K562 (cell line): ENCODE results near the gene MAGT1. TPM values are rescaled to one million over a fixed set of nuclear protein-coding genes. Genes with fewer than 3 reads are reported as not detected.

ENCODE experiments used
- ARID1B ChIP-seq: fragments of 450-650 bp; IDR thresholded peaks from 2 replicates; pipeline ENCODE4 v1.6.1; 2016; ENCODE audit warnings: antibody characterized with exemption, mild to moderate bottlenecking, inconsistent platforms
- BCLAF1 ChIP-seq, 2 experiments: fragments of 450-650 bp in 1 of 2; IDR thresholded peaks; 2 replicates each; pipeline ENCODE4 v1.6.1; 2011 to 2017; ENCODE audit warnings: low read depth in 2 of 2, antibody characterized with exemption in 1 of 2, borderline replicate concordance in 1 of 2, low read length in 1 of 2, mild to moderate bottlenecking in 1 of 2, mixed read lengths in 1 of 2; ENCODE audit not compliant: control insufficient read depth in 1 of 2
- E2F5 ChIP-seq: sonication (generic); formaldehyde crosslinking; IDR thresholded peaks from 2 replicates; pipeline ENCODE4 v1.8.0; 2022; ENCODE audit warnings: mild to moderate bottlenecking, missing genetic modification reagents
- POLR2A ChIP-seq: fragments of 450-650 bp; conservative IDR thresholded peaks from 2 replicates; pipeline ENCODE4 v1.6.1; 2016
- POLR2AphosphoS5 ChIP-seq: IDR thresholded peaks from 2 replicates; pipeline ENCODE4 v1.6.1; 2011; ENCODE audit warnings: mild to moderate bottlenecking, low read depth, low read length, moderate library complexity; ENCODE audit not compliant: control insufficient read depth, insufficient read depth
- RFX7 ChIP-seq: fragments of 250-450 bp; sonication (Bioruptor Pico); IDR thresholded peaks from 2 replicates; pipeline ENCODE4 v1.5.1; 2021; ENCODE audit warnings: mild to moderate bottlenecking
- SMARCE1 ChIP-seq: fragments of 450-650 bp; IDR thresholded peaks from 2 replicates; pipeline ENCODE4 v1.7.1; 2016; ENCODE audit warnings: mild to moderate bottlenecking
- TEAD4 ChIP-seq, 2 experiments: sonication (generic) in 1 of 2; formaldehyde crosslinking in 1 of 2; IDR thresholded peaks; 2 replicates each; pipeline versions ENCODE4 v1.6.1 to v1.8.0; 2012 to 2022; ENCODE audit warnings: borderline replicate concordance in 1 of 2, inconsistent platforms in 1 of 2, low read length in 1 of 2, mild to moderate bottlenecking in 1 of 2, missing genetic modification reagents in 1 of 2
- polyA plus RNA-seq, 8 experiments: library from polyadenylated mRNA; depleted of rRNA in 4 of 8; stranded (reverse) in 5 of 8; unstranded in 3 of 8; fragments of >200 nt; fragmentation: Nextera tagmentation in 2 of 8; fragmentation: Illumina TruSeq in 1 of 8; extraction: Ambion mirVana in 2 of 8; extraction: Trizol in 1 of 8; gene quantifications; 2 replicates each; pipeline versions ENCODE4 v1.2.1 to v1.2.3, GENCODE V29; 2011 to 2014; ENCODE audit warnings: inconsistent platforms in 1 of 8, missing spikeins in 1 of 8
- total RNA-seq, 7 experiments: library from RNA; depleted of rRNA in 6 of 7; stranded (reverse); fragments of >200 nt in 6 of 7; fragmentation: Illumina TruSeq in 2 of 7; extraction: Trizol in 2 of 7; gene quantifications; 2 replicates each; pipeline versions ENCODE4 v1.2.1 to v1.2.3, GENCODE V29; 2011 to 2021; ENCODE audit warnings: low replicate concordance in 1 of 7

MAGT1 gene
- total and polyA plus RNA-seq, 9 of the 15 experiments (the other 6 are each of a cell fraction or from before 2014, with no cell fraction given), result 15.5 to 46.2 (median 28.8) TPM

- TF ChIP-seq ARID1B (peak; percentile 87), RFX7 (CRISPR knock-in tag) (no peak), POLR2AphosphoS5 (no peak), POLR2A (no peak), BCLAF1 (IDR thresholded peaks at IDR 0.05; ENCODE audit: borderline replicate concordance in 1 of 2, control insufficient read depth in 1 of 2, low read depth in 2 of 2, low read length in 1 of 2) (no peak), TEAD4 (IDR thresholded peaks at IDR 0.05; ENCODE audit: low read length) (peak; percentile 82), TEAD4 (CRISPR knock-in tag; IDR thresholded peaks at IDR 0.05; ENCODE audit: borderline replicate concordance) (no peak), E2F5 (CRISPR knock-in tag) (no peak), SMARCE1 (peak; percentile 44; the same call in 1 of the 2 replicates)
Observed at GRCh38 chrX:77938083-77938680, 42.9 kb upstream of the MAGT1 start (continued).
